Spleen (tissue), 7 donors: ENCODE measurements around the gene CAMSAP2.

ENCODE experiments used
- CTCF ChIP-seq, 11 experiments: fragments of 200-600 bp in 7 of 11; fragments of 450-650 bp in 4 of 11; sonication (generic) in 4 of 11; IDR thresholded peaks in 8 of 11; conservative IDR thresholded peaks in 3 of 11; 1 replicate in 7 of 11; 2 replicates in 4 of 11; pipeline versions ENCODE4 v1.4.0 to v1.8.0; 2016 to 2021; ENCODE audit warnings: antibody characterized with exemption in 11 of 11, inconsistent platforms in 4 of 11, mild to moderate bottlenecking in 1 of 11
- POLR2A ChIP-seq, 3 donors: fragments of 450-650 bp; IDR thresholded peaks; one replicate each; pipeline ENCODE4 v1.5.1; 2017; ENCODE audit warnings: antibody characterized with exemption in 3 of 3, mild to moderate bottlenecking in 1 of 3
- donor health status: DM: no; HTN: no; CAD: no; lungs with moderate emphysema.
- donor health status: DM: no; HTN: no; CAD: no.
- donor health status: DM: no; HTN: no; CAD: no.

- TF ChIP-seq CTCF (IDR thresholded peaks at IDR 0.05 in 8 of 11, conservative IDR thresholded peaks at IDR 0.05 in 3 of 11) (no peak), POLR2A (IDR thresholded peaks at IDR 0.05) (no peak)
Measured at GRCh38 chr1:200886594-200886993, 147.9 kb downstream of the CAMSAP2 start.
